SW480 (cell line): ENCODE results near the gene RHBG.
"Not testable (repeated sequence)": the region's sequence is repeated elsewhere in the genome, so short reads cannot be mapped to it uniquely, and the experiment has no call there.

Source experiments
- DNase-seq: peaks from one replicate; pipeline ENCODE4 v3.0.0-alpha.2; 2016; ENCODE audit warnings: low spot score

The RHBG gene

DNA sequence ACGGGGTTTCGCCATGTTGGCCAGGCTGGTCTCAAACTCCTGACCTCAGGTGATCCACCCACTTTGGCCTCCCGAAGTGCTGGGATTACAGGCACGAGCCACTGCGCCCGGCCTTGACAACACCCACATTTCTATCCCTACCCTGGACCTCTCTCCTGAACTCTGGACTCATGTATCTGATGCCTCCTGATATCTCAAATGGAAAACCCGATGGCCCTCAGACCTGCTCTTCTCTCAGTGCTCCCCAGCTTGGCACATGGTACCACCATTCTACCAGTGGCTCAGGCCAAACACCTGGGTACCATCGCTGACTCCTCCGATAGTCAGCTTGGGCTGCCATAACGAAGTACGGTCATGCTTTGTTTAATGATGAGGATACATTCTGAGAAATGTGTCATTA is 8.5 kb upstream of the RHBG start:
- no peak for DNase-seq

DNA sequence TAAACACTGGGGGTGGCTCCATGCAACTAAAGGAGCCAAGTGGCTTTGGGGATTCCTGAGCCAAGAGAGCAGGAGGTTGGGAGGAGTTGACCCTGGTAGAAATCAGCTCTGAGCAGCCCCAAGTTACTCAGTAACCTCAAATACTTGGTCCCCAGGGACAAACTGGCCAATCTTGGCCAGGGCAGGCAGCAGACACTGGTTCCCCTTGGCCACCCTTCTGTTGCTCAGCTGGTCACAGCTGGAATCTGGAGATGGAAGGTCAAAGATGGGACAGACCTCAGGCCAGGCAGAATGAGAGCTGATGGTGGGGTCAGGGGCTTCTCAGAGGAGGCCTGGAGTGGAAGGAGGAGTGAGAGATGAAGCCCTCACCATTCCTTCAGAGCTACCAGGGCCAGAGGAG is 3.3 kb upstream of the RHBG start:
- DNase-seq = no peak

DNA sequence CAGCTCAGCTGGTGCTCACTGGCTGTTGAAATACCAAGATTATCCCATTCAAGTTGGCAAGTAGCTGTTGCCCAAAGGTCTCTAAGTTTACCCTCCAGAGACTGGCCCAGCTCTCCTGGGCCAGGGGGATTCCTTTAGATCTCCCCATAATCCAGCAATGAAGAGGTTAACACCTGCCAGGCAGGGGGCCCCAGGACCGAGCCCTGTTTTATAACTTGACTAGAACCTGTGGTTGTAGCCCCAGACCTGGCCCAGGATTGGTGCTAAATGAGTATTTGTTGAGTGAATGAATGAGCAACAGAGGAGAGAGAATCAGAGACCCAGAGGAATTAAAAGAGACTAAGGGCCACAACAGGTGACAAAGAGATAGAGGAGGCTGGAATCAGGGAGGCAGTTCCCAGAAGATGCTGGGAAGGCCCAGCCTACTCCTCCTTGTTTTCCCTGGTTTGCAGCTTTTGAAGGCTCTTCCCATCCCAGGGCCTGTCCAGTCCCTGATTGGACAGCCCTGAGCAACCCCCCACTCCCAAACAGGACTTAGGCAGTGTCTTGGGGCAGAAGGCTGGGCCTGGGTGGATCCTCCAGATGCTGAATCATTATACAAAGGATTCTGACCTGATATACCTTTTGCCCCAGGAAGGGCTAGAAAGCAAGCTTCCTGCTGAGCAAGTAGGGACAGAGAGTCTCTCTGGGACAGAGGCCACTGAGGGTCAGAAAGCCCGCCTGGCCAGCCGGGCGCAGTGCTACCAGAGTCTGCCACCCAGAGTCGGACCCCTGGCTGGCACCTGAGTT is 2.4 kb upstream of the RHBG start:
- no peak for DNase-seq

DNA sequence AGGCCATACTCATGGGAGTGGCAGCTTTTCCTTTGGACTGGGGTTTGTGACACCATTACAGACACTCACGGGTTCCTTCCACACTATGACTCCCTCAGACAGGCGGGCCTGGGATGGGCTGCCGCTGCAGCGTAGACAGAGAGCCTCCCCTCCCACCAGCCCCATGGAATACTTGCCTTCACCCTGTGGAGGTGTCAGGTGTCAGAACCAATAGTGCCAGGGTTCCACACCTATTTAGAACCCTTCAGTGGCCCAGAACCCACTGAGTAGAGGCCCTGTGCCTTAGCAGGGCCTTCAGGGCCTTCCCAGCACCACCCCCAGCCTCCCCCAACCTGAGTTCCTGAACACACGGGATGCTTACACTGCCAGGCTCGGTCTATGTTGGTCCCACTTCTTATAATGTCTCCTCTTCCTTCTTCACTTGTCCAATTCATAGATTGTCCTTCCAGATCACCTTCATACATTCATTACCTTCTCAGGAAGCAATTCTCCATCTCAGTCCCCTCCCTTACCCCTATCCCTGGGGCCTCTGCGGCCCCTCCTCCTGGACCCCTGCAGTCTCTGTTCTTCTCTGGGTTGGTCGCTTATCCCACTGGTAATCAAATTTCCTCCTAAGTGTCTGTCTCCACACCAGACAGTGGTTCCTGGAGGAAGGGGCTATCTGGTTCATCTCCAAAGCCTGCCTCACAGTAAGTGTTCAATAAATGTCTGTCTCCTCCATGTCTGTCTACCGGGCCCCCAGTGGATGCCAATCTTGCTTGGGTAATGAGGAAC is 1.4 kb upstream of the RHBG start:
- no peak for DNase-seq

DNA sequence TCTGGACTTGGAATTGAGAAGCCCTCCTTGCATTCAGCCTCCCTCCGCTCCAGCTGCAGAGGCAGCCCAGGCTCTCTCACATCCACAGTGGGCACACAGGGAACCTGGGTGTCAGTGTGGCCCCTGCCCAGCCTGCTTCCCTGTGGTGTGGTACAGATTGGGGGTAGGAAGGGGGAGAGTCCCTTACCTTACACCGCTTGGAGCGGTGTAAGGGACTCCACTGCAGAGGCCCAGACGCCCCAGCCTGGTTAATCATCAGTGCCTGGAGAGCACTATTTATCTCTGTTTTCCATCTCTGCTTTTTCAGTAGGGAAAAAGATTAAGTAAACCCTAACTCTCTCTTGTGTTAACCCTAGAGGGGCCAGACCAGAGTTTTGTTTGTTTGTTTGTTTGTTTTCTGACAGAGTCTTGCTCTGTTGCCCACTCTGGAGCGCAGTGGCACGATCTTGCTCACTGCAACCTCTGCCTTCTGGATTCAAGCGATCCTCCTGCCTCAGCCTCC is 803 bp upstream of the RHBG start:
- DNase-seq = no peak

DNA sequence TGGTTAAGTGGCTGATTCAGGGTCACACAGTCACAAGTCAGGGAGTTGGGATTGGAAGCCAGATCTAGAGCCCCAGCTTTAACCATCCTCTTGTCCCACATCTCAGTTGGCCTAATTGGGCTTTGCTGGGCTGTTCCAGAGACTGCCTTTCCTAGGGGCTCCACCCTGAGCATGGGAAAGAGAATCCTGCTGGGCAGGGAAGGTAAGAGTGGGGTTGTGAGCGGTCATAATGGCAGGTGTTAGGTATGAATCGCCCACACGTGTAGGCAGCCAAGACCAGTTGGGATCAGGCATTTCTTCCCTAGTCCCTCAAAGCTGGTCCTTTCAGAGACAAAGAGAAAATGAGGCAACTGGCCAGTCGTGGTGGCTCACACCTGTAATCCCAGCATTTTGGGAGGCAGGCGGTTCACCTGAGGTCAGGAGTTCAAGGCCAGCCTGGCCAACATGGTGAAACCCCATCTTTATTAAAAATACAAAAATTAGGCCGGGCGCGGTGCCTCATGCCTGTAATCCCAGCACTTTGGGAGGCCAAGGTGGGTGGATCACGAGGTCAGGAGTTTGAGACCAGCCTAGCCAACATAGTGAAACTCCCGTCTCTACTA is 775 bp downstream of the RHBG start:
- DNase-seq = not testable (repeated sequence)

DNA sequence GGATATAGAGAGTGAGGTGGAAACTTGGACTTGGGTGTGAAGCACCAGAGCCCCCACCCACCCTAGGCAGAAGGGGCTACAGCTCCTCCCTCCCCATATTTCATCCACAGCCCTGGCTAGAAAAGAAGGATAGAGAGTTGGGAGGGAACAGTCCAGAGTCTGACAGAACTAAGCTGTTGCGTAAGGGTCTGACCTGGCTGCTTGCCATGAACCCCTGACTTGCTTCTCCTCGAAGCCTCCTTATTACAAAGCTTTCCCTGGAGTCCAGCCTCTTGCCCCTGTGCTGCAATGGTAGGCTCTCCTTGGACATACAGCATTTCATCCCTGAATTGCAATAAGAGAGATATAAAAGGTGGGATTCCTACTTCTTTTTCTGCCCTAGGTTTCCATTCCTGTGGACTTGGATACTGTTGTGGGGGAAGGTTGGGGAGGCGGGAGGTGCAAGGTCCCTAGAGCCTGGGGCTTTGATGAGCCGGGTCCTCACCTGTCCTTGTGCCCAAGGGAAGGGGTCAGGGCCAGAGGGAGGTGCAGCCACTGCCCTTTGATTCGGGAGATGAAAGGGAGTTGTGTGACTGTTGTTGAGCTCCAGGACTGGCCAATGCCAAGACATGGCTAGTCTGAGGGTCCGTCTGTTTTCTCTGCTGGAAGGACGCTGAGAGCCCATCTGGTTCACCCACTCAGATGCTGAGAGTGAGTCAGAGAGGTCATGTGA is 2.7 kb downstream of the RHBG start:
- DNase-seq = no peak

DNA sequence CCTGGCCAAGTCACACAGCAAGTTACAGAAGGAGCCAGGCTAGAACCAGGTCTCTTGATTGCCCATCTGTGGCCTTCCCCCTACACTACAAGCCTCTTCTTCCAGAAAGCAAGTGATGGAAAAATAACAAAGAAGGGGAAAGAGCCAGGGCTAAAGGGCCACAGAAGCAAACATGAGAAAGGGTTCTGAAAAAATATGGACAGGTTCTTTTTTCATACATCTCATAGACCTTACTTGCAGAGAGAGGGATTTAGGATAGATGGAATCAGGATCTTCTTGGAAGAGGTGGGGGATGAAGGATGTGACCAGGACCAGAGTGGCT is 3.2 kb downstream of the RHBG start:
- DNase-seq = no peak

DNA sequence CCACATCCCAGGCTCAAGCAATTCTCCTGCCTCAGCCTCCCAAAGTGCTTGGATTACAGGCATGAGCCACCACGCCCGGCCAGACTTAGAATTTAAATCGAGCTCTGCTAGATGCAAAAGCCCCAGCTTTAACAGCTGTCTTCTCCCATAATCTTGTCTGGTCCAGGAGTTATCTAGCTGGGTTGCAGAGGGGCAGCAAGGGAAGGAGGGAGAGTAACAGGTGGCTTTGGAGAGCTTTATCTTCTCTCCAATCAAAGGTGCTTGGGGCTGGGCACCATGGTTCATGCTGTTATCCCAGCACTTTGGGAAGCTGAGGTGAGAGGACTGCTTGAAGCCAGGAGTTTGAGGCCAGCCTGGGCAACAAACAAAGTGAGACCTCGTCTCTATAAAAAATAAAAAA is 3.9 kb downstream of the RHBG start:
- DNase-seq = no peak

DNA sequence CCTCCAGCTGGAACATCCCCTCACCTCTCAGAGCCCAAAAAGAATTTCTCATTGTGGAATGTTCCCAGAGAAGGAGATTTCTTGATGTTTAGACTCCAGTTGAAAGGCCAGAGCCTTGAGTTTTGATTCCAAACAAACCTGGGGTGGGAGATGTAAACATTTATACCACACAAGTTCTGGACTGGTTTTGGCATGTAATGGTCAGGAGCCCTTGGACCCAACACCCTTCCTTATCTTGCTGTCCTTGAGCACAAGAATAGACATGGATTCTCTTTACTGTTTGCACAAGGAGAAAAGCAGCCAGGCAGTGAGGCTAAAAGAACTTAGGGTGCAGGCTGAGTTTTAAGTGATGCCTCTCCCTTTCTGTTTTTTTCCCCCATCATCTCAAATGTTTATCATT is 4.5 kb downstream of the RHBG start:
- DNase-seq = no peak

DNA sequence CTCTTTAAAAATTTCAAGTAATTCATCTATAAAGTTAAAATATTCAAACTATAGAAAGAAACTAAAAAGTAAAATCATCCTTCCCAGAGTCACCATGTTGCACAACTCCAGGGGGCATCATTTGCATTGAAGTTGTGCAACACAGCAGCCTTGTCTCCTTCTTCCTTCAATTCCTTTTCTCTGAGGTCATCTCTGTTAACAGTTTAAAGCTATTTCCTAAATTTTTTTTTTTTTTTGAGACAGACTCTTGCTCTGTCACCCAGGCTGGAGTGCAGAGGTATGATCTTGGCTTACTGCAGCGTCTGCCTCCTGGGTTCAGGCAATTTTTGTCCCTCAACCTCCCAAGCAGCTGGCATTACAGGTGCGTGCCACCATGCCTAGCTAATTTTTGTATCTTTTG is 7.1 kb downstream of the RHBG start:
- no peak for DNase-seq

DNA sequence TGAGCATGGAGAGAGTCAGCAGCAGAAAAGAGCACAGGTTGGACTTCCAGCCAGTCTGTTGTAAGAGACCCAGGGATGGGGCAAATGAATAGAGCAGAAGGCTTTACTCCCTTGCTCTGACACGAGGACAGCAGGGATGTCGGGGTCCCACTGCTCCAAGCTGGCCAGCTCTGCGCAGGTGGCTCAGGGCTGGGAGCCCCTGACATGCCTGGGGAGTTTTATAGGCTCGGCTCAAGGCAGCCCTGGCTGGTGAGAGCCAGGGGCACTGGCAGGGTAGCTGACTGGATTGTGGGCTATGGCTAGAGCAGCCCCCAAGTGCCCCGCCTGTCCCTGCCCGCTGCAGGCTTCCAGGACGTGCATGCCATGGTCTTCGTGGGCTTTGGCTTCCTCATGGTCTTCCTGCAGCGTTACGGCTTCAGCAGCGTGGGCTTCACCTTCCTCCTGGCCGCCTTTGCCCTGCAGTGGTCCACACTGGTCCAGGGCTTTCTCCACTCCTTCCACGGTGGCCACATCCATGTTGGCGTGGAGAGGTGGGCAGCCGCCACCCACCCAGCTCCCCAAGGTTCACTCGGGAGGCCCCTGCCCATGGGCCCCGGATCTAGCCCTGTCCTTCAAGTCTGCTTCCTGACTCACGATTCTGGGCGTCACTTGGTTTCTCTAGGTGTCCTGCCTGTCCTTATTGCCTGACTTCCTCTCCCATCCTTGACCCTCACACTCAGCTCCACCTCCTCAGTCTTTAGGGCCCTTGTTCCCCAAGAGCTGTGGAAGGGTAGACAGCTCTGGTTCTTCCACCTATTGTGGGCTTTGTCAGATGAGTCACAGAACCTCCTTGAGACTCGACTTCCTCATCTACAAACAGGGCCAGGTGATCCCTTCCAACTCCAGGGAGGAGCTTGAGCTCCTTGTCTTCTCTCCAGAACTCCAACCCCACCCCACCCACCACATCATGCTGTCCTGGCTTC is 8.2 kb downstream of the RHBG start:
- DNase-seq = no peak

DNA sequence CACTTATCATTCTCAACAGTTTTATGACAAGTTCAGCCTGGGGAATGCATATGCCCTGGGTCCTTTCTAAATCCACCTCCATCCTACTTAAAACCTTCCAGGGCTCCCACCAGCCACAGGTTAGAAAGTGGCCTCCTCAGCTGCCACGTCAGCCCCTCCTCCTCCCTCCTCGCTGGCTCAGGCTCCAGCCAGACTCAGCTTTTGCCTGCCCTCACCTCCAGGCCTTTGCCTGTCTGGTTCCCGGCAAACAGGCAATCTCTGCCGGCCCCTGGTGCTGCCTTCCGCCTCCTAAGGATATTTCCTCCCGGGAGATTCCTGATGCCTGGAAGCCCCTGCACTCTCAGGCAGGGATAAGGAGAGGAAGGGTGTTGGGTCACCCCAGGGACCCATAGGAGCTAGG is 9.5 kb downstream of the RHBG start:
- DNase-seq = no peak

DNA sequence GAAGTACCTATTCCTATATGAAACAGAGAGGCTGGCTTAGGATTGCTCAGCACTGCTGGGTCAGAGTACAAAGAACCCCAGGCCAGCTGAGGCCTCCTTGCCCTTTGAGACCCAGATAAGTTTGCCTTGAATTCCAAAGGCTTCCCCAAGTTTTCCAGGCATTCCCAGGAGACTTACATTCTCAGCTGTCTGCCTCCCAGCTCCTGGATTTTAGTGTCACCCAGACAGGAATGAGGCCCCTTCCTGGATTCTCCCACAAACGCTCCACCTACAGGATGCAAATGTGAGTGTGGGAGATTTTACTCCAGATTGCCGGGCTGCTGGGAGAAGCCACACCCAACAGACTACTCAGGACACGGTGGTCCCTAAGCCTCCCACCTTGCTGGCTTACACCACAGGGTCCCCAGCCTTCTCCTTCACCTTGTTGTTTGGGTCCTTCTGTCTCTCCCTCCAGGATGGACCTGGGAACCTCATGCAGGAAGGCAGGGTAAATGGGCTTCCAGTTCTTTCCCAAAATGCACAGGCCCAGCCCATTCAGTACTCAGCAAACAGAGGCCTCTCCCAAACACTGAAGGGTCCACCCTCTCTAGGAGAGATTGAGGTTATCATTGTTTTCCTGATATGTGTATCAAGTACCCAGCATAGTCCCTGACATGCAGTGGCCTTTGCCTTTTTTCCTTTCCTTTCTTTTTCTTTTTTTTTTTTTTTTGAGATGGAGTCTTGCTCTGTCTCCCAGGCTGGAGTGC is 10.6 kb downstream of the RHBG start:
- DNase-seq = peak; percentile 60

DNA sequence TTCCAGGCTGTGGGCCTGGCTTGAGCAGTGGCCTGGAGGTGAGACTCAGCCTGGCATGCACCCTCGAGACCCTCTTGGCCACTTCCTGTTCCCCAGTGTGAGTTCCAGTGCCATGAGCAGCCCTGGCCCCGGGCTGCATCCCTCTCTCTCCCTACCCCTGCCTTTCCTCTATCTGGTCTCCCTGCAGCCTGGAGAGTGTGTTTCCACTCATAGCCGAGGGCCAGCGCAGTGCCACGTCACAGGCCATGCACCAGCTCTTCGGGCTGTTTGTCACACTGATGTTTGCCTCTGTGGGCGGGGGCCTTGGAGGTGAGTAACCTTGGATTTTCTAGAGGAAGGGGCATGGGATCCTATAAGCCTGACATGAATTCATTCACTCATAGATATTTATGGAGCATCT is 13.6 kb downstream of the RHBG start:
- no peak for DNase-seq

DNA sequence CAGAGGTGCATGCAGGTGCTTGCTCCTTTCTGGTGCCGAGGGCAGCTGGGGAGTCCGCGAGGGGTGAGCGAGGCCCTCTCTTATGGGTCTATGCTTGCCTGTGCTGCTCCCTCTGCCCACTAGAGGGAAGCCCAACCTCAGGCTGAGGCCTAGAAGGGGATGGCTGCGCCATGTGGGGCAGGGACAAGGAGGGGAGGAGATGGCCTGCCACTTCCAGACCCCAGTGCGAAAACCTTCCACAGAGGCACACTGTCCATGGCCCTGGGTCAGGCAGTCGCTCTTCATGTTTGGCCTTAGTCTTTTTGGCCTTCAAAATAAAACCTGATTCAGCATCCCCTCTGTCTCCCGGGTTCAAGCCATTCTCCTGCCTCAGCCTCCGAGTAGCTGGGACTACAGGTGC is 14.0 kb downstream of the RHBG start:
- DNase-seq = peak; percentile 62

DNA sequence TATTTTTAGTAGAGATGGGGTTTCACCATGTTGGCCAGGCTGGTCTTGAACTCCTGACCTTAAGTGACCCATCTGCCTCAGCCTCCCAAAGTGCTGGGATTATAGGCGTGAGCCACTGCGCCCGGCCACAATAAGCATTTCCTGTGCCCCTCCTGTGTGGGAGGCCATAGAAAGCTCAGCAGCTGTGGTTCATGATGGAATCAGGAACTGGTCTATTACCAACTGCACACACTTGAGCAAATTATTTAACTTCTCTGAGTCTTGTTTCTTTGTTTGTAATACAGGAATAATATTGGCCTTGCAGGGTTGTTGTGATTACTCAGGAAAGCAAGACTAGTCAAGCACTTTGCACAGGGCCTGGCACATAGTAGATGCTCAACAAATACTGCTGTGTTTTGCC is 15.0 kb downstream of the RHBG start:
- no peak for DNase-seq

DNA sequence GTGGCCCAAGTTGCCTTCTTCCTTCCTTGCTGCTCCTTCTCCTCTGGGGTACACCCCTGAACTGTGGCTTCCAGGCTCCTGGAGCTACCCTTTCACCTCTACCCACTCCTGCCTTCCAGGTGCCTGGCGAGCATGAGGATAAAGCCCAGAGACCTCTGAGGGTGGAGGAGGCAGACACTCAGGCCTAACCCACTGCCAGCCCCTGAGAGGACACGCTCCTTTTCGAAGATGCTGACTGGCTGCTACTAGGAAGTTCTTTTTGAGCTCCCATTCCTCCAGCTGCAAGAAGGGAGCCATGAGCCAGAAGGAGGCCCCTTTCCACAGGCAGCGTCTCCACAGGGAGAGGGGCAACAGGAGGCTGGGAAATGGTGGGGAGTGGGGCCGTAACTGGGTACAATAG is 15.6 kb downstream of the RHBG start:
- no peak for DNase-seq

DNA sequence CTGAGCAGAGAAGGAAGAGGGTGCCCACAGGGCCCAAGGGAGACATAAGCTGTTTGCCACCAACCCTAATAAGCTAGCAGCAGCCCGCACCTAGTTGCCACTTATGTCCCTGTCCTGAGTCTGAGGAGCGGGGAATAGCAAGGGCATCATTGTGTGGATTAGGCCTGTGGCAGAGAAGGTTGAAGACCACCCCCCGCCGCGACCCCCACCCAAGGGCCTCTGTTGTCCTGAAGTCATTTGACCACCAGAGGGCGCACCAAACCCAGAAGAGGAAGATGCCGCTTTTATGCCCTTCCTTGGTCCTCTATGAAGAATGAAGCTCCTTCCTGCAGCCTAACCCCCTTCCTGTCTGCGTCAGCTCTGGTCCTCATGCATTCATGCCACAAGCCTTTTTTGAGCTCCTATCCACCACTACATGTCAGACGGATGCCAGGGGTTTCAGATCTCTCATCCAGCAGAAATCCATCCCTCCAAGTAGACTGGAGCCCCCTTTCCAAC is 16.6 kb downstream of the RHBG start:
- peak; percentile 71 for DNase-seq

DNA sequence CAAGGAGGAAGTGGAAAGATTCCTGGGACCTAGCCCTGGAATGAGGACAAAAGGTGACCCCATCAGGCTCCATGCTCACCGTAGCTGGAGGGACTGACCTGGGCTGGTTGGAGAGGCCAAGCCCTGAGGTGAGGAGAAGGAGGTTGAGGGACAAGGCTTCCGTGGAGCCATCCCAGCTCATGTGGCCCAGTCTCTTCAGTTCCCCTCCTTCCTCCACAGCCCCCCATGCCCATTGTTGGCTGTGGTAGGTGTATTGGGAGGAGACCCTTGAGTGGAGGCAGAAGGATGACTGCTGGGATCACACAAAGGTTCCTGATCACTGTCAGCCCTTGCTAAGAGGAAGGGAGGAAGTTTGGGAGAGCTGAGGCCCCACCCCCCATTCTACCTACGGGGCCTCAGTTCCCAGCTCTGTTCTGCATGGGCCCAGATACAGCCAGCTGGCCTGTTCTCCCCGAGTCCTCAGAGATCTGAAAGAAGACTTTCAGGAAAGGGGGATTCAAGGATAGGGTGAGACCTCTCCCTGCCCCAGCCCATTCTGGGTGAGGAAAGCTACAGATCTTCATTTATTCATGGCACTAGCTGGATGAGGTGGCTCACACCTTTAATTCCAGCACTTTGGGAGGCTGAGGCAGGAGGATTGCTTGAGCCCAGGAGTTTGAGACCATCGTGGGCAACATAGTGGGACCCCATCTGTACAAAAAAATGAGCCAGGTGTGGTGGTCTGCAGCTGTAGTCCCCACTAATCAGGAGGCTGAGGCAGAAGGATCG is 17.3 kb downstream of the RHBG start:
- DNase-seq = no peak
